MCF 10A (cell line): ENCODE data around the gene FAP. TPM values are rescaled to one million over a fixed set of nuclear protein-coding genes. Genes with fewer than 3 reads are reported as not detected.

ENCODE experiments used
- BruUV-seq: library from RNA; stranded (reverse); fragments of 400-500 nt; replicated peaks from 2 replicates; lab custom pipeline; 2021; lab: Mats Ljungman, UMichigan
- CTCF ChIA-PET: fragments of 300-600 bp; sonication (Branson Sonifier 250); formaldehyde crosslinking; extraction: SDS; loops from one replicate; lab custom pipeline; 2021; ENCODE audit warnings: antibody characterized with exemption, inconsistent platforms; lab: Yijun Ruan, JAX
- POLR2A ChIA-PET: fragments of 300-600, 350-650 bp; sonication (Branson Sonifier 250); formaldehyde crosslinking; extraction: SDS; loops from one replicate; lab custom pipeline; 2020; ENCODE audit warnings: antibody characterized with exemption, inconsistent platforms; lab: Yijun Ruan, JAX
- DNase-seq: peaks from one replicate; pipeline ENCODE4 v3.0.0-alpha.2; 2018; ENCODE audit not compliant: unreplicated experiment
- H3K27ac Mint-ChIP-seq: one replicate; pipeline ENCODE4 v1.8.0; 2022; ENCODE audit warnings: mild to moderate bottlenecking, low read depth, mixed read lengths; ENCODE audit not compliant: unreplicated experiment
- H3K27me3 Mint-ChIP-seq: one replicate; pipeline ENCODE4 v1.8.0; 2022; ENCODE audit warnings: mixed read lengths; ENCODE audit not compliant: insufficient read depth, unreplicated experiment
- H3K36me3 Mint-ChIP-seq: one replicate; pipeline ENCODE4 v1.8.0; 2022; ENCODE audit warnings: mild to moderate bottlenecking, moderate library complexity, mixed read lengths; ENCODE audit not compliant: insufficient read depth, unreplicated experiment
- H3K4me1 Mint-ChIP-seq: one replicate; pipeline ENCODE4 v1.8.0; 2022; ENCODE audit warnings: mixed read lengths; ENCODE audit not compliant: insufficient read depth, unreplicated experiment
- H3K4me3 Mint-ChIP-seq: one replicate; pipeline ENCODE4 v1.8.0; 2022; ENCODE audit warnings: mild to moderate bottlenecking, moderate library complexity, mixed read lengths; ENCODE audit not compliant: unreplicated experiment
- H3K9me3 Mint-ChIP-seq: one replicate; pipeline ENCODE4 v1.8.0; 2022; ENCODE audit warnings: mixed read lengths; ENCODE audit not compliant: unreplicated experiment
- CTCF ChIP-seq: fragments of 200-600 bp; IDR thresholded peaks from one replicate; pipeline ENCODE4 v1.8.0; 2022; ENCODE audit warnings: antibody characterized with exemption, mild to moderate bottlenecking; ENCODE audit not compliant: unreplicated experiment
- intact Hi-C: fragments of 100-400 bp; cut with micrococcal nuclease; formaldehyde crosslinking; loops from 2 replicates; pipeline ENCODE4 v1.14.1; 2022
- total RNA-seq: library from RNA; stranded (reverse); gene quantifications from 2 replicates; pipeline ENCODE4 v1.2.3, GENCODE V29; 2022

The FAP gene
- total RNA-seq, 1 experiment from 2014 or later, result 12.1 TPM

- Mint-ChIP-seq H3K36me3 (no peaks in the 10 kb centered on the region), H3K27ac (no peak overlapping the region), H3K4me1 (peaks cover 8% of the 10 kb centered on the region), H3K9me3 (no peaks in the 10 kb centered on the region), H3K4me3 (no peak overlapping the region), H3K27me3 (no peaks in the 10 kb centered on the region)
- no peak for DNase-seq
- BruUV-seq, result no TSS peak
- CTCF ChIA-PET, result interaction anchor here (0.6 to 0.8 kb wide), 2 partner anchors 16 to 32 kb away, joined by 3 to 4 read pairs; no protein-coding TSS in a partner anchor
- TF ChIP-seq CTCF, result no peak
- POLR2A ChIA-PET, result no interaction called here
- intact Hi-C loops, result no loop called here
Measured at GRCh38 chr2:162266460-162266760, 23.2 kb upstream of the FAP start.

GRCh38 chr2:162265666-162266459, 22.6 kb upstream of the FAP start:
- no peak for TF ChIP-seq CTCF
- ChIA-PET POLR2A (no interaction called here), CTCF (interaction anchor here (0.6 to 1.4 kb wide), 4 partner anchors 17 to 37 kb away, joined by 3 to 5 read pairs (median 4); no protein-coding TSS in a partner anchor)
- Mint-ChIP-seq H3K4me1 (peaks cover 13% of the 10 kb centered on the region), H3K27ac (no peak overlapping the region), H3K4me3 (no peak overlapping the region), H3K9me3 (no peaks in the 10 kb centered on the region), H3K27me3 (no peaks in the 10 kb centered on the region), H3K36me3 (no peaks in the 10 kb centered on the region)
- intact Hi-C loops, result no loop called here
- DNase-seq, result no peak
- no TSS peak for BruUV-seq

- BruUV-seq, result TSS peak; percentile 79
- H3K36me3 Mint-ChIP-seq, result no peaks in the 10 kb centered on the region
- no peak for TF ChIP-seq CTCF
- H3K27ac Mint-ChIP-seq, result peak overlapping the region; percentile 69
- peak overlapping the region; percentile 30 for H3K4me3 Mint-ChIP-seq
- CTCF ChIA-PET, result interaction anchor here (0.6 to 2.5 kb wide), 8 partner anchors 13 to 1738 kb away, joined by 3 to 7 read pairs (median 4); no protein-coding TSS in a partner anchor
- intact Hi-C loops, result loop anchor here (1.0 kb wide), 2 partner anchors 19 to 37 kb away; no protein-coding TSS in a partner anchor
- POLR2A ChIA-PET, result interaction anchor here (0.7 to 1.5 kb wide), 5 partner anchors 14 to 37 kb away, joined by 3 to 8 read pairs (median 3); no protein-coding TSS in a partner anchor
- no peaks in the 10 kb centered on the region for H3K9me3 Mint-ChIP-seq
- DNase-seq, result peak; percentile 65
- peaks cover 35% of the 10 kb centered on the region for H3K4me1 Mint-ChIP-seq
- no peaks in the 10 kb centered on the region for H3K27me3 Mint-ChIP-seq
Measured at GRCh38 chr2:162261032-162261945, 18.0 kb upstream of the FAP start.
